GM21423 (cell line): ENCODE measurements around the gene ITGAD.

ENCODE experiments used
- ATAC-seq: cut with Tn5 transposase; IDR thresholded peaks from one replicate; pipeline ENCODE4 v1.9.1; 2021; ENCODE audit warnings: mild to moderate bottlenecking, moderate library complexity; ENCODE audit not compliant: unreplicated experiment

Gene ITGAD

GRCh38 chr16:31458844-31459686 lies 65.9 kb downstream of the ITGAD start, which contains the start of gene ARMC5:
Gene ARMC5 (plus strand): TSS chr16:31459501. CDS start chr16:31459525, 24 bp downstream.
- ATAC-seq: peak; percentile 68

- ATAC-seq: peak; percentile 60
Measured at GRCh38 chr16:31459687-31460581, 66.8 kb downstream of the ITGAD start.

GRCh38 chr16:31460582-31461002 lies 67.5 kb downstream of the ITGAD start:
- no peak for ATAC-seq

GRCh38 chr16:31461201-31461920 lies 68.2 kb downstream of the ITGAD start:
- ATAC-seq: no peak

GRCh38 chr16:31461921-31462804 lies 69.0 kb downstream of the ITGAD start:
- no peak for ATAC-seq

- ATAC-seq: no peak
Measured at GRCh38 chr16:31464348-31464769, 71.2 kb downstream of the ITGAD start.

- no peak for ATAC-seq
Measured at GRCh38 chr16:31464781-31465260, 71.7 kb downstream of the ITGAD start.

GRCh38 chr16:31465788-31466370 lies 72.7 kb downstream of the ITGAD start:
- no peak for ATAC-seq

- no peak for ATAC-seq
Measured at GRCh38 chr16:31466381-31466841, 73.3 kb downstream of the ITGAD start.

GRCh38 chr16:31467151-31467773 lies 74.1 kb downstream of the ITGAD start:
- ATAC-seq: peak; percentile 73

- no peak for ATAC-seq
Measured at GRCh38 chr16:31467858-31468257, 74.7 kb downstream of the ITGAD start.

GRCh38 chr16:31470615-31471014 lies 77.5 kb downstream of the ITGAD start:
- ATAC-seq: no peak

- no peak for ATAC-seq
Measured at GRCh38 chr16:31471241-31471874, 78.2 kb downstream of the ITGAD start.

GRCh38 chr16:31471875-31472708 lies 79.0 kb downstream of the ITGAD start, which contains the start of gene TGFB1I1:
Gene TGFB1I1 (plus strand): TSS chr16:31472152. CDS start chr16:31472189, 37 bp downstream.
- ATAC-seq: no peak

GRCh38 chr16:31472709-31473203 lies 79.6 kb downstream of the ITGAD start:
- ATAC-seq: no peak

- ATAC-seq: no peak
Measured at GRCh38 chr16:31473264-31473984, 80.3 kb downstream of the ITGAD start.
